Upper lobe of left lung (tissue), 4 donors: ENCODE measurements around the gene PCDHGA12.

Experiments used
- EP300 ChIP-seq, 4 donors: sonication (generic); formaldehyde crosslinking; IDR thresholded peaks; one replicate each; pipeline ENCODE4 v1.5.1; 2017; ENCODE audit warnings: antibody characterized with exemption in 4 of 4, control low read depth in 2 of 4
- POLR2A ChIP-seq, 4 donors: fragments of 450-650 bp; IDR thresholded peaks; one replicate each; pipeline ENCODE4 v1.5.1; 2016 to 2017; ENCODE audit warnings: antibody characterized with exemption in 4 of 4, mild to moderate bottlenecking in 2 of 4
- POLR2AphosphoS5 ChIP-seq, 2 donors: sonication (generic); formaldehyde crosslinking; IDR thresholded peaks; one replicate each; pipeline ENCODE4 v1.5.1; 2017; ENCODE audit warnings: antibody characterized with exemption in 2 of 2
- TF ChIP-seq, protein P1 (sequence below), 6 experiments: fragments of 450-650 bp in 4 of 6; fragments of 200-600 bp in 2 of 6; sonication (generic) in 2 of 6; IDR thresholded peaks; one replicate each; pipeline ENCODE4 v1.5.1; 2016 to 2019; ENCODE audit warnings: antibody characterized with exemption in 6 of 6

DNA sequence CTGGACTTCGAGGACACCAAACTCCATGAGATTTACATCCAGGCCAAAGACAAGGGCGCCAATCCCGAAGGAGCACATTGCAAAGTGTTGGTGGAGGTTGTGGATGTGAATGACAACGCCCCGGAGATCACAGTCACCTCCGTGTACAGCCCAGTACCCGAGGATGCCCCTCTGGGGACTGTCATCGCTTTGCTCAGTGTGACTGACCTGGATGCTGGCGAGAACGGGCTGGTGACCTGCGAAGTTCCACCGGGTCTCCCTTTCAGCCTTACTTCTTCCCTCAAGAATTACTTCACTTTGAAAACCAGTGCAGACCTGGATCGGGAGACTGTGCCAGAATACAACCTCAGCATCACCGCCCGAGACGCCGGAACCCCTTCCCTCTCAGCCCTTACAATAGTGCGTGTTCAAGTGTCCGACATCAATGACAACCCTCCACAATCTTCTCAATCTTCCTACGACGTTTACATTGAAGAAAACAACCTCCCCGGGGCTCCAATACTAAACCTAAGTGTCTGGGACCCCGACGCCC lies 46.8 kb downstream of the PCDHGA12 start:
- no peak for TF ChIP-seq POLR2A (IDR thresholded peaks at IDR 0.05)
- TF ChIP-seq, protein P1, sequence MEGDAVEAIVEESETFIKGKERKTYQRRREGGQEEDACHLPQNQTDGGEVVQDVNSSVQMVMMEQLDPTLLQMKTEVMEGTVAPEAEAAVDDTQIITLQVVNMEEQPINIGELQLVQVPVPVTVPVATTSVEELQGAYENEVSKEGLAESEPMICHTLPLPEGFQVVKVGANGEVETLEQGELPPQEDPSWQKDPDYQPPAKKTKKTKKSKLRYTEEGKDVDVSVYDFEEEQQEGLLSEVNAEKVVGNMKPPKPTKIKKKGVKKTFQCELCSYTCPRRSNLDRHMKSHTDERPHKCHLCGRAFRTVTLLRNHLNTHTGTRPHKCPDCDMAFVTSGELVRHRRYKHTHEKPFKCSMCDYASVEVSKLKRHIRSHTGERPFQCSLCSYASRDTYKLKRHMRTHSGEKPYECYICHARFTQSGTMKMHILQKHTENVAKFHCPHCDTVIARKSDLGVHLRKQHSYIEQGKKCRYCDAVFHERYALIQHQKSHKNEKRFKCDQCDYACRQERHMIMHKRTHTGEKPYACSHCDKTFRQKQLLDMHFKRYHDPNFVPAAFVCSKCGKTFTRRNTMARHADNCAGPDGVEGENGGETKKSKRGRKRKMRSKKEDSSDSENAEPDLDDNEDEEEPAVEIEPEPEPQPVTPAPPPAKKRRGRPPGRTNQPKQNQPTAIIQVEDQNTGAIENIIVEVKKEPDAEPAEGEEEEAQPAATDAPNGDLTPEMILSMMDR (IDR thresholded peaks at IDR 0.05), result no peak
- no peak for TF ChIP-seq POLR2AphosphoS5 (IDR thresholded peaks at IDR 0.05)
- no peak for TF ChIP-seq EP300 (IDR thresholded peaks at IDR 0.05)
